ENCODE results near the gene PFKFB4.
A peak's percentile ranks its signal among the peaks of the same experiment; 100 is the strongest.
"Not testable (repeated sequence)": the region's sequence is repeated elsewhere in the genome, so short reads cannot be mapped to it uniquely, and the experiment has no call there.

The PFKFB4 gene

GRCh38 chr3:48492461-48493202 is 64.0 kb downstream of the PFKFB4 start:
- no peak for DNase-seq (ENCODE audit: low read depth)

DNA sequence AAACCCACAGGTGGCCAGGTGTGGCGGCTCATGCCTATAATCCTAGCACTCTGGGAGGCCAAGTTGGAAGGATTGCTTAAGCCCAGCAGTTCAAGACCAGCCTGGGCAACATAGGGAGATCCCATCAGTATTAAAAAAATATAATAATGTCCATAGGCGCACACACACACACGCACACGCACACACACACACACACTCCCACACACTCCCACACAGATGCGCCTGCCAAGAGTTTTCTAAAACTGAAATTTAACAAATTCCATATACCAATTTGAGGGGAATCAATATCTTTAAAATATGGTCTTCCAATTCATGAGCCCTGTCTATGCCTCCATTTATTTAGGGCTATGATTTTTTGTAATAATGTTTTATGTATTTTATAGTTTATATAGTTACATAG is 69.7 kb downstream of the PFKFB4 start:
- DNase-seq (ENCODE audit: low read depth), result no peak

GRCh38 chr3:48482822-48483221 is 73.8 kb downstream of the PFKFB4 start:
- DNase-seq (ENCODE audit: low read depth), result not testable (repeated sequence)

DNA sequence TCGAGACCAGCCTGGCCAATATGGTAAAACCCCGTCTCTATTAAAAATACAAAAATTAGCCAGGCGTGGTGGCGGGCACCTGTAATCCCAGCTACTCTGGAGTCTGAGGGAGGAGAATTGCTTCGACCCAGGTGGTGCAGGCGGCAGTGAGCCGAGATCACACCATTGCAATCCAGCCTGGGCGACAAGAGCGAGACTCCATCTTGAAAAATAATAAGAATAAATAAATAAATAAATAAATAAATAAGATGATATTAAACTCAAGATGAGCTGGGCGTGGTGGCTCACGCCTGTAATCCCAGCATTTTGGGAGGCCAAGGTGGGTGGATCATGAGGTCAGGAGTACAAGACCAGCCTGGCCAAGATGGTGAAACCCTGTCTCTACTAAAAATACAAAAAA is 75.7 kb downstream of the PFKFB4 start:
- not testable (repeated sequence) for DNase-seq (ENCODE audit: low read depth)

DNA sequence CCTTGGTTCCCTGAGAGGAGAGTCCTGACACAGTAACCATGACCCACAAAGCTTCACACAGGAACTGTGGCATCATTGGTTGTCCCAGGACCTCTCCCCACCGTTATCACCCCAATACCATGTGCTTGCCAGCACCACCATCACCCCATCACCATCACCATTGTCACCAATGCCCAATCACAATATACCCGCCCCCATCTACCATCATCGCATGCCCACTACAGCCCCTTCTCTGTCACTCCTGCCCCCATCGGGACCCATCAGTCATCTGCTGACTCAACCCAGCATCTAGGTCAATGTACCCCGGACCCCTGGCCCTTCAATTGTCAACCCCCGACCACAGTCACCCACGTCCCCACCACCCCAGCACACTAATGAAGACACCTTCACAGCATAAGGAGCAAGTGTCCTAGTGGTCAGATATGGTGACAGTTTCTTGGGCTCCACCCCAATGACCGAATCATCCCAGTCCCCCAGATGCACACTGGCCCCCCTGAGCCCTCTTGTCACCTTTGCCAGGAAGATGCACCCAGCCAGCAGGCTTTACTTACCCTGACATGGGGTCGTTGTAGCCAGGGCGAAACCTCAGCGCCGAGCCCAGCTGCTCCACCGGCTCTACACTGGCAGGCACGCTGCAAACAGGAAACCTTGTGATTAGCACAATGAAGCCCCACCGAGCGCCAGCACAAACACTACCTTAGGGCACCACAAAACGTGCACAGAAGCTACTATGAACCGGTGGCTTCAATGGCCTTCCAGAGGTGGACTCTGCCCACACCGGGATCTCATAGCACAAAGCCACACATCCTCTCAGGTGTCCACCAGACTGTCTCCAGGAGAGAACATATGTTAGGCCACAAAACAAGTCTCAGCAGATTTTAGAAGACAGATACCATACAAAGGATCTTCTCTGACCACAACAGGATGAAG is 77.7 kb downstream of the PFKFB4 start:
- no peak for DNase-seq (ENCODE audit: low read depth)

DNA sequence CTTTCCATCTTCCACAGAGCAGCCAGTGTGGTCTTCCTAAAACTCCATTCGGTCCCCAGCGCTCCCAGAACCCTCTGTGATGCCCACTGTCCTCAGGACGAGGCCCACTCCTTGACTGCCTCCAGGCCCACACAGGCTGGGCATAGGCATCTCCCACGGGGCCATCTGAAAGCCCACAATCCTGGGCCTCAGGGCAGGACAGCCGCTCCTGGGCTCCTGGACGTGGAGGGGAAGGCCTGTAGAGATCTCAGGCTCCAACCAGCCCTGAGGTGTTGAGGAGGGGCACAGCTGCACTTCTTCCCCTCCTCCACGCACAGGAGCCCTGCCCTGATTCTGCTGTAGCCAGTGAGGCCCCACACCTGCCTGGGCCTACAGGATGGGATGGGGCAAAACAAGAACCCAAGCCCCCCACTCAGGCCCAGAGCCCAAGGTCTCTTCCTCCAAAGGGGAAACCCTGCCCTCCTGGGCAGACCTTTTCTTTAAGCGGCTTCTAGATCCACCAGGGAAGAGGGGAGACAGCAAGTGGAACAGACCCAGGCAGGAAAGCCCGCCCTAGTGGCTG is 78.6 kb downstream of the PFKFB4 start:
- no peak for DNase-seq (ENCODE audit: low read depth)

DNA sequence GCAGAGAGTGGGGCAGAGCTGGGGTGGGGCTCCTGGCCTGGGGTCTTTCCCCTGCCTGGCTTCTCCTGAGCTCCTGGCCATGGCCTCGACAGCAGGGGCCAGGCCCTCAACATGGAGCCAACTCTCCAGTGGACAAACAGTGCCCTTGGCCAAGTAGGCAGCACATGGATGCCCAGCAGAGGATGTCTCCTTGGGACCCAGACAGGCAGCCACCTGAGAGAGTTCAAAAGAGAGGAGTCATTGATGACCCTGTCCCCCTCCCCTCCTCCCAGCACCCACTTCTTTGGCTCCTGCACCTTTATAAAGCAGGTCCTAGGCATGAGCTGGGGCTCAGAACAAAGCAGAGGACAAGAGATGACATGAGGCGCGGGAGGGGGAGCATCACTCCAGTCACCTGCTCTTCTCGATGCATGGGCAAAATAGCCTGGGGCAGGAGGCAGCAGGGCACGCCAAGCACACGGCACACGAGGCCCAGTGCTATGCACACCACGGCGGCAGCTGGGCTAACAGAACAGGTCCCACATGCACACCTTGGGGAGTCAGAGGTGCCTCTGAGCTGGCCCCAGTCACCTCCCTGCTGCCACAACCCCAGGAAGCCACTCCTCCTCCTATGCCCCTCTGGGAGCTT is 80.1 kb downstream of the PFKFB4 start:
- no peak for DNase-seq (ENCODE audit: low read depth)

DNA sequence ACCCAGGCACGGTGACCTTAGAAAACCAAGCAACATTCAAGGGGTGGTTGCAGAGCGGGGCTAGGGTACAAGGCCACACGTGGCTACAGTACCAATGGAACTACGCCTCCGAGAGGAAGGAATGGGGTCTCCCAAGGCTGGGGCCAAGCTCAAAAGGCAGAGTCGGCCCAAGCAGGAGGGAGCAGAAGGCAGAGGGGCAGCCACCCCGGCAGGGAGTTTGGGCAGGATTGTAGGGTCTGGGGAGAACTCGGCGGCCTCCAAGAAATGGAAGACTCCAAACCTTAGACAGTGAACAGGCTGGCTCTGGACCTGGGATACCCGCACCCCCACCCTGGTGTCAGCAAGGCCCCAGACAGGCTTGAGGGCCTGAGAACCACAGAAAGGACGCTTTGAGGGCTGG is 81.4 kb downstream of the PFKFB4 start:
- no peak for DNase-seq (ENCODE audit: low read depth)

- DNase-seq (ENCODE audit: low read depth), result no peak
Measured at GRCh38 chr3:48474619-48475018, 82.0 kb downstream of the PFKFB4 start.

GRCh38 chr3:48474031-48474430 is 82.6 kb downstream of the PFKFB4 start:
- DNase-seq (ENCODE audit: low read depth), result not testable (repeated sequence)

DNA sequence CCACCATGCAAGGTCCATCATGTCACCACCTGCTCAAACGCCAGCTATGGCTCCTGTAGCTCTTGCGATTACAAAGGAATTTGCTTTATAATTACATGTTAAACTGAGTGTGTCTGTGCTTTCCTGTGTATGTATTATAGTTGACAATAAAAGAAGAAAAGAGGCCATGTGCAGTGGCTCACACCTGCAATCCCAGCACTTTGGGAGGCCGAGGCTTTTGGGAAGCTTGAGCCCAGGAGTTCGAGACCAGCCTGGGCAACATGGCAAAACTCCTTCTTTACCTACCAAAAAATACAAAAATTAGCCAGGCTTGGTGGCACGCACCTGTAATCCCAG is 83.0 kb downstream of the PFKFB4 start:
- DNase-seq (ENCODE audit: low read depth), result no peak

GRCh38 chr3:48472923-48473616 is 83.5 kb downstream of the PFKFB4 start:
- peak; percentile 97 for DNase-seq (ENCODE audit: low read depth)

GRCh38 chr3:48472673-48472922 is 84.0 kb downstream of the PFKFB4 start:
- no peak for DNase-seq (ENCODE audit: low read depth)

DNA sequence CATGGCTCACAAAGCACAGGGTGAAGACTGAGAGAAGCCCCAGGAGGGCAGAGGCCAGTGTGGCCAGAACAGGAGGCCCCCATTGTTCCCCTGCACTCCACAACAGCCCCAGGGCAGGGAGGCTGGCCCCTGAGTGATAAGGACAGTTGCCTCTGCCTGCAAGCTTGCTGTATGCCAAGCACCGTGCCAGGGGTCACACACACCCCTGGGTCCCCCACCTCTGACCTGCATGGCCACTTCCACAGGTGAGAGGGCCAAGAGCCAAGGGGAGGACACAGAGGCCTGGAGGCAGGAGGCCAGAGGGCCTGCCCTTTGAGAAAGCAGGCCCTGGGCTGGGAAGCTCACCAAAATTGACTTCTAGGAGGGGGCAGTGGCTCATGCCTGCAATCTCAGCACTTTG is 86.3 kb downstream of the PFKFB4 start:
- DNase-seq (ENCODE audit: low read depth), result no peak

- no peak for DNase-seq (ENCODE audit: low read depth)
Measured at GRCh38 chr3:48469046-48469915, 87.3 kb downstream of the PFKFB4 start.

- no peak for DNase-seq (ENCODE audit: low read depth)
Measured at GRCh38 chr3:48468329-48468731, 88.3 kb downstream of the PFKFB4 start.
